Kidney epithelial cell (primary cell): ENCODE measurements around the gene CPED1. TPM values are rescaled to one million over a fixed set of nuclear protein-coding genes. Genes with fewer than 3 reads are reported as not detected.

Source experiments
- DNase-seq: peaks from one replicate; pipeline ENCODE4 v3.0.0-alpha.2; 2010; ENCODE audit warnings: low read depth
- H3K27me3 ChIP-seq: 2 replicates; pipeline ENCODE4 v1.6.0; 2011; ENCODE audit warnings: low read length; ENCODE audit not compliant: control insufficient read depth, insufficient read depth
- H3K36me3 ChIP-seq: 2 replicates; pipeline ENCODE4 v1.5.1; 2011; ENCODE audit warnings: low read length; ENCODE audit not compliant: control insufficient read depth, insufficient read depth
- H3K4me3 ChIP-seq: 2 replicates; pipeline ENCODE4 v1.5.1; 2011; ENCODE audit warnings: low read depth, mild to moderate bottlenecking, control low read depth, low read length
- CTCF ChIP-seq: IDR thresholded peaks from 2 replicates; pipeline ENCODE4 v1.5.1; 2011; ENCODE audit warnings: mild to moderate bottlenecking, moderate library complexity, low read length, control low read depth, inconsistent platforms; ENCODE audit not compliant: insufficient read depth, poor library complexity, severe bottlenecking
- total RNA-seq: library from RNA; depleted of rRNA; stranded (reverse); fragments of >200 nt; gene quantifications from 2 replicates; pipeline ENCODE4 v1.2.3, GENCODE V29; 2015

Gene CPED1
- total RNA-seq, 1 donor from 2014 or later, result 3.2 TPM

- Histone ChIP-seq H3K36me3 (no peaks in the 10 kb centered on the region), H3K4me3 (no peak overlapping the region), H3K27me3 (no peaks in the 10 kb centered on the region)
- TF ChIP-seq CTCF, result no peak
- no peak for DNase-seq
Observed at GRCh38 chr7:121269798-121270197, 281.3 kb downstream of the CPED1 start.

GRCh38 chr7:121271098-121271497 is 282.6 kb downstream of the CPED1 start:
- no peaks in the 10 kb centered on the region for H3K27me3 ChIP-seq
- DNase-seq, result no peak
- no peak overlapping the region for H3K4me3 ChIP-seq
- no peak for TF ChIP-seq CTCF
- H3K36me3 ChIP-seq, result no peaks in the 10 kb centered on the region

GRCh38 chr7:121271916-121272315 is 283.4 kb downstream of the CPED1 start:
- DNase-seq, result no peak
- Histone ChIP-seq H3K36me3 (no peaks in the 10 kb centered on the region), H3K27me3 (no peaks in the 10 kb centered on the region), H3K4me3 (no peak overlapping the region)
- TF ChIP-seq CTCF, result no peak

- no peak for DNase-seq
- Histone ChIP-seq H3K27me3 (no peaks in the 10 kb centered on the region), H3K36me3 (no peaks in the 10 kb centered on the region), H3K4me3 (no peak overlapping the region)
- no peak for TF ChIP-seq CTCF
Observed at GRCh38 chr7:121272676-121273075, 284.2 kb downstream of the CPED1 start.

GRCh38 chr7:121273467-121274167 is 285.1 kb downstream of the CPED1 start:
- no peak for DNase-seq
- Histone ChIP-seq H3K36me3 (no peaks in the 10 kb centered on the region), H3K4me3 (no peak overlapping the region), H3K27me3 (no peaks in the 10 kb centered on the region)
- TF ChIP-seq CTCF, result no peak

GRCh38 chr7:121274467-121274866 is 286.0 kb downstream of the CPED1 start:
- Histone ChIP-seq H3K36me3 (no peaks in the 10 kb centered on the region), H3K4me3 (no peak overlapping the region), H3K27me3 (no peaks in the 10 kb centered on the region)
- no peak for TF ChIP-seq CTCF
- DNase-seq, result no peak
